Superior temporal gyrus (tissue), 1 donor: ENCODE data around the gene SERTM2.
"Not testable (repeated sequence)": the region's sequence is repeated elsewhere in the genome, so short reads cannot be mapped to it uniquely, and the experiment has no call there.

Experiments
- DNase-seq: peaks from one replicate; pipeline ENCODE4 v3.0.0-alpha.2; 2016; ENCODE audit errors: extremely low spot score

SERTM2 gene

GRCh38 chrX:111511477-111511876, at the start of gene SERTM2:
Gene SERTM2, plus strand, starts transcription at chrX:111511645. Its CDS starts 7,213 bp downstream, at chrX:111518858.
- no peak for DNase-seq

DNA sequence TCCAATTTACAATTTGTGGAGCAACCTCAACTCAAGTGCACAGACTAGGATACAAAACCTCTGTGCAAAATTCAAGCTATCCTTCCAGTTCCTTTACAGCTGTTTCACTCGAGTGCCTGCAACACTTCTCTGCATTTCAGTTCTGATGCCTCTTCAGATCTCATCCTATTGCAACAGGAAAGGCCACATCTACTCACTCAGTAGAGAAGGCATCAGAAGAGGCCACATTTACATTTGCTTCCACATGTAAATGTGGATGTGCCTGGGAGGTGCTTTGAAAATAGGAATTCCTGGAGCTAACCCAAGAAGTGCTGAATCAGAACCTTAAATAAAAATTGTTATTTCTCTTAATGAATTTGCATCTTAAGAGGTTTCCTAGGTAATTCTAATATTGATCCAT, 45.8 kb upstream of the SERTM2 start:
- DNase-seq, result no peak

DNA sequence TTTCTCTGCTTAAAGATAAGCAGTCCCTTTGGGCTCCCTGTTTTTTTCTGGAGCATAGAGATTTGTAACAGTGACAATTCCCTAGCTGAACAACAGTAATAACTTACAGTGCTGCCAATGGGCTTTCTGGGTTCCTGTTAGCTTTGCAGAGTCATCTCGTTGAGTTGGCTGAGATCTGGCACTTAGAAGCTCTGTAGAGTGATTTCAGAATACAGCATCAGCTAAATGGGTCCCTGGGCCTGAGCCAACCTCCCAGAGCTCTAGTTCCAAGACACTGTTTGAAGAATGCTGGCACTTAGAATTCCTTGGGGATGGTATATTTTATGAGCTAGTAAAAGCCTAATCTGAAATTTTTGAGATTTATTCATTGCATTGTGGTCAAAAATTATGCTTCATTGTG, 43.5 kb upstream of the SERTM2 start:
- DNase-seq, result peak; percentile 47

DNA sequence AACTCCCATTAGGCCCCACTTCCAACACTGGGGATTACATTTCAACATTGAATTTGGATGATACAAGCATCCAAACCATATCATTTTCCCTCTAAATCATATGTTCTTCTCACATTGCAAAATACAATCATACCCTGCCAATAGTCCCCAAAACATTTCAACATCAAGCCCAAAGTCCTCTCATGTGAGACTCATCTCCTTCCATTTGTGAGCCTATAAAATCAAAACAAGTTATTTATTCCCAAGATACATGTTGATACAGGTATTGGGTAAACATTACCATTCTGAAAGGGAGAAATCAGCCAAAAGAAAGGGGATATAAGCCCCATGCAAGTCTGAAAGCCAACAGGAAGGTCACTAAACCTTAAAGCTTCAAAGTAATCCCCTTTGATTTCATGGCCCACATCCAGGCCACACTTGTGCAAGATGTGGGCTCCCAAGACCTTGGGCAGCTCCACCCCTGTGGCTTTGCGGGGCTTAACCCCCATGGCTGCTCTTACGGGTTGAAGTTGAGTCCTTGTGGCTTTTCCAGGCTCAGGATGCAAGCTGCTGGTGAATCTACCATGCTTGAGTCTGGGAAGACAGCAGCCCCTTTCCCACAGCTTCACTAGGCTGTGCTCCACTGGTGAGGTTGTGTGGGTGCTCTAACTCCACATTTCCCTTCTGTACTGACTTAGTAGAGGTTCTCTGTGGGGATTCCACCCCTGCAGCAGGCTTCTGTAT, 40.6 kb upstream of the SERTM2 start:
- DNase-seq, result no peak

DNA sequence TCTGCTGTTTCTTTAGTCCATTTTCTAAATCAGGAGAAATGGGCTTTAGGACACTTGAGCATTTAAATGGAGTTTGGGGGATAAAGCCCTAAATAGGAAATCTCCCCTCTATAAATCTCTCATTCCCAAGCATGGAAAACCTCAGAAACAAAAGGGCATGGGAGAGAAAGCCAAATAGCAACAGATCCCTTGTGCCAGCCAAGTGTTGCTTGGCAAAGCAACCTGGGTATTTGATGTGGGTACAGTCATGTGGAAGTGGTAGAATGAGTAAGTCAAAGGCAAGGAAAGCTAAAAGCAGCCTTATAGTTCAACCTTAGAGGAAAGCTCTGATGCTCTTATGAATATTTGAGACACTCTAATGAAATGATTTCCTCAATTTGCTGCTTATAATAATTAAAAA, 29.5 kb upstream of the SERTM2 start:
- DNase-seq, result no peak

GRCh38 chrX:111483135-111483534, 28.3 kb upstream of the SERTM2 start:
- no peak for DNase-seq

GRCh38 chrX:111483881-111484280, 27.6 kb upstream of the SERTM2 start:
- DNase-seq, result no peak

DNA sequence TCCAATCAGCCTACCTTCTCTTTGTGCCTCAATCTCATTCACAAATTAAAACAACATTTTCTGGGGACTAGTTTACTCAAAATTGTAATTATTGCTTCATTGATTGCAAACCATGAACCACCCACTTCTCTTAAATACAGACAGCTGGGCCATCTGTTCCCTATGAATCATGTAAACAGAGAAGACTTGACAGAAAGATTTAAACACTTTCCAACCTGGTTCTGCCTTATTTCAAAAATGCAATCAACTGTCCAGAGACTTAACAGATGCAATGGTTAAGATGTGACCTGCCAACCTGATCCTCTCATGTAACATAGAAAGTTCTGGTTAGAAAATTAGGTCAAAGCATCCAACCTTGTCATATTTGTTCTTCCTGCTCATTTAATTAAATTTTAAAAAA, 20.8 kb upstream of the SERTM2 start:
- DNase-seq, result no peak

- DNase-seq, result no peak
Observed at GRCh38 chrX:111492085-111492484, 19.4 kb upstream of the SERTM2 start.

- no peak for DNase-seq
Observed at GRCh38 chrX:111498538-111499103, 12.8 kb upstream of the SERTM2 start.

GRCh38 chrX:111503485-111503993, 7.9 kb upstream of the SERTM2 start:
- no peak for DNase-seq

- DNase-seq, result no peak
Observed at GRCh38 chrX:111504941-111505340, 6.5 kb upstream of the SERTM2 start.

DNA sequence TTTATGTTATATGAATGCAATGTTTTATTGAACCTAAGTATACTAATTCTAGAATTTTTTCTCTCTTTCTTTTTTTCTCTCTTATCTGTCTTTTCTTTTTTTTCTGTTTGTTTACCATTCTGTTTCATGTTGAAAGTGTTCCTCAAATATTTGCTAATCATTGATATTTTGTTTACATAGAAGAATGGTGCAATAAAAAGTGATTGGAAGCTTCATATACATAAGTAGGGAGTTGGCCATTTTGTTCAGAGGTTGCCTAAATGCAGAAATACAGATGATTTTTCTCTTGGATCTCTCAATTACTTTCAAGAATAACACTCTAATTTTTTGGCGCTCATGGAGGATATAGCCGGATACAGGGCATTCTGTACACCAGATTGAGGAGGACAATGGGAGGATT, 5.7 kb upstream of the SERTM2 start:
- DNase-seq, result no peak

DNA sequence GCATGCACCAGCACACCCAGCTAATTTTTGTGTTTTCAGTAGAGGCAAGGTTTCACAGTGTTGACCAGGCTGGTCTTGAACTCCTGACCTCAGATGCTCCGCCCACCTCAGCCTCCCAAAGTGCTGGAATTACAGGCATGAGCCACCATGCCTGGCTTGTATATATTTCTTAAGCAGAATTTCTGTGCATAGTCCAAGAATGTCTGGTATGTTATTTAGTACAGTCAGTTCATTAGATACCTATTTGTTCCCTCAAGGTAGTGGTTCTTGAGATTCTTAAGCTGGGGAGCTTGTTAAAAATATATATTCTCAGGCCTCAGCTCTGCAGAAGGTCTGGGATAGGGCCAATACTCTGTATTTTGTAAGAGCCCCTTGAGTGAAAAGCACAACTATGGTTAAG, 4.6 kb upstream of the SERTM2 start:
- no peak for DNase-seq

DNA sequence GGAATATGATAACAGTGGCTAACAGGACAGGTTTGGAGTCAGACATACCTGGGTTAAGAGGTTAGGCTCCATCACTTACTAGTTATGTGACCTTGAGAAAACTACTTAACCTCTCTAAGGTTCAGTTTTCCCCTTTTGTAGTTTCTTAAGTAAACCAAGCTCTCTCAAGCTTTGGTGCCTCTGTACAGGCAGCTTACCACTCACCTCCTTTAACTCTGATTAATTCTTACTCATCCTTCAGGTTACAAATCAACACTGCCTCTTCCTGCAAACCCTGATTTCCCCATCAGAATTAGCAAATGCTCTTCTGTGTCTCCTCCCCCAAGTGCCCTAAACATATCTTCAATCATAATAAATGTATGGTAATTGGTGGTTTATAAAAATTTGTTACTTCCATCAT, 3.5 kb upstream of the SERTM2 start:
- DNase-seq, result no peak

DNA sequence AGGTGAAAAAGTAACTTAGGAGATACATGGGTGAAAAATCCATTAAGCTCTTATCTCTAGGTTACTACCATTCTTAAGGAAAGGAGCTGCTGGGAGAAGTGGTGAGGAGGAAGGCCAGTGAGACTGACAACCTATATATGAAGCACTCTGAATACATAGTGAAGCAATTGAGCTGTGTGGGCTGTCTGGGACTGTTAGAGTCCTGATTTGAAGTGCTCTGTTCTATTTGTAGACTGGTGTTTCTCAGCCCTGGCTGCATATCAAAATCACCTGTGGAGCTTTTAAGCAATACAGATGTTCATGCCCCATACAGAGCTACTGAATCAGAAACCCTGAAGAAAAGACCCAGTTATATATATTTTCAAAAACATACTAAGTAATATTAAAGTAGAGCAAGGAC, 3.9 kb downstream of the SERTM2 start:
- no peak for DNase-seq

GRCh38 chrX:111518667-111519066, 7.2 kb downstream of the SERTM2 start:
- no peak for DNase-seq

DNA sequence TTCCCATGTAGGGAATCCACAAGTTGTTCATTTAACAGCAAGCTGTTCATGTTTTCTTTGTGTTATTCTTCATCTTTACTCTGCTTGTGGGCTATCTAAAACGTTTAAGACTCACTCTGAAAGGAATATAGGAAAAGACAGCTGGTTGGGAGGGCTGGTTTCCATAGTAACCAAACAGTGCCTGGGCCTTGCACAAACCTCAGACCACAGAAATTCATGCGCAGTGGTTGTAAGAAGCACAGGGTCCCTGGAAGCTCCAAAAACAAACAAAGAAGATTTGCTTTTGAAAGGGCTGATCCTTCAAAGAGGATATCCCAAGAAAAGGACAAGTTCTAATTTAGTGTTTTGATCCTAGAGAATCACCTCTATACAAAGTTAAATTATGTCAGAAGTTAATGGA, 7.8 kb downstream of the SERTM2 start:
- DNase-seq, result no peak

- no peak for DNase-seq
Observed at GRCh38 chrX:111520506-111520905, 9.1 kb downstream of the SERTM2 start.

DNA sequence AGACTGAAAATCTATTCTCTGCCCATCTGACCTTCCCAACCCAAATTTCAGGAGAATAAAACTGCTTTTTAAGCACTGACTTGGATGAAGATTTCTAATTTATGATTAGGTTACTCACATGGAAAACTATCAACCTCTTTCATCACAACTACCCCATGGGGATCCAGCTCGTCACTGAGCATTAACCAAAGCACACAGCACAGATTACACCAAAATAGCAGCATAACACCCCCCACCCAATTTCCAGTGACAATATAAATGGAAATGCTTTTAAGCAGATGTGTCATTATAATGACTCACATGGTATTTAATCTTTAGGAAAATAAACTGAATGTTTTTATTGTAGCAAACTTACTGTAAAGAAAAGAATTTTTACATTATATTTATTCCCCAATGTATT, 9.7 kb downstream of the SERTM2 start:
- no peak for DNase-seq

DNA sequence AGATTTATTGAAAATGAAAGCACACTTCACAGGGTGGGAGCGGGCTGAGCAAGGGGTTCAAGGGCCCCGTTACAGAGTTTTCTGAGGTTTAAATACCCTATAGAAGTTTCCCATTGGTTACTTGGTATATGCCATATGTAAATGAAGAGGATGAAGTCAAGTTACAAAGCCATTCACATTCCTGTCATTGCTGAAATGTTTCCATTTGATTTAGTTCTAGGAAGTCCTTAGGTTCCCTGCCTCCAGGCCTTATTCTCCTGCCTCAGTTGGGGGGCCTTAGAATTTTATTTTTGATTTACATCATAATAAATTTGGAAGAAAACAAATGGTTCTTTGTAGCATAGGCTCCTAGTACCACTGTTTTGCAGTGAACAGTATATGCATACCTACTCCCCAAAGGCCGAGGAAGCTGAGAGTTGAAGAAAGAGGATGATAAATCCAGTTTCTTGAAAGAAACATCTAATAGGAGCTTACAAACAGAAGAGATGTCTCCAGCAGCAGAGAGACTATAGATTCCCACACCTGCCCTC, 31.8 kb downstream of the SERTM2 start:
- DNase-seq, result no peak

GRCh38 chrX:111549235-111549634, 37.8 kb downstream of the SERTM2 start:
- not testable (repeated sequence) for DNase-seq

- no peak for DNase-seq
Observed at GRCh38 chrX:111555406-111555958, 44.0 kb downstream of the SERTM2 start.
